AG04449 (cell line): ENCODE data around the gene MRPL39.

Source experiments
- CTCF ChIA-PET: fragments of 350-600 bp; formaldehyde crosslinking; extraction: SDS; loops from one replicate; lab custom pipeline; 2021; ENCODE audit warnings: antibody characterized with exemption; lab: Yijun Ruan, JAX
- POLR2A ChIA-PET: fragments of 400-600, 350-600 bp; formaldehyde crosslinking; extraction: SDS; loops from one replicate; lab custom pipeline; 2020; ENCODE audit warnings: antibody characterized with exemption, inconsistent platforms; lab: Yijun Ruan, JAX
- DNase-seq: peaks from one replicate; pipeline ENCODE4 v3.0.0-alpha.2; 2010; ENCODE audit warnings: low read depth, low spot score
- H3K4me3 ChIP-seq: 2 replicates; pipeline ENCODE4 v1.5.1; 2011; ENCODE audit warnings: low read depth, mild to moderate bottlenecking, control low read depth, low read length
- CTCF ChIP-seq: IDR thresholded peaks from one replicate; pipeline ENCODE4 v1.5.1; 2011; ENCODE audit warnings: mild to moderate bottlenecking, moderate library complexity, low read length, control low read depth, inconsistent platforms; ENCODE audit not compliant: insufficient read depth; ENCODE audit errors: missing control alignments

MRPL39 gene

GRCh38 chr21:25640943-25641292 is 33.6 kb upstream of the MRPL39 start:
- ChIA-PET POLR2A (no interaction called here), CTCF (interaction anchor here (1.1 kb wide), 1 partner anchor 33 kb away, joined by 3 read pairs; no protein-coding TSS in a partner anchor)
- 0 out of 2 replicates have a peak overlapping the region, but pooled peaks have one; percentile 12 for H3K4me3 ChIP-seq
- DNase-seq, result no peak
- no peak for TF ChIP-seq CTCF

GRCh38 chr21:25640202-25640942 is 33.1 kb upstream of the MRPL39 start:
- CTCF ChIA-PET, result interaction anchor here (1.1 kb wide), 1 partner anchor 32 kb away, joined by 3 read pairs; no protein-coding TSS in a partner anchor
- TF ChIP-seq CTCF, result no peak
- peak overlapping the region; percentile 64 for H3K4me3 ChIP-seq
- POLR2A ChIA-PET, result no interaction called here
- no peak for DNase-seq

- TF ChIP-seq CTCF, result peak; percentile 58
- no peak for DNase-seq
- ChIA-PET CTCF (interaction anchor here (1.0 to 2.9 kb wide), 3 partner anchors 30 to 32 kb away, joined by 3 to 15 read pairs (median 3); no protein-coding TSS in a partner anchor), POLR2A (no interaction called here)
- peak overlapping the region; percentile 64 for H3K4me3 ChIP-seq
These were observed 32.4 kb upstream of the MRPL39 start for GRCh38 chr21:25639551-25640201.

- POLR2A ChIA-PET, result interaction anchor here (0.6 kb wide), 1 partner anchor 24 kb away, joined by 3 read pairs; no protein-coding TSS in a partner anchor
- H3K4me3 ChIP-seq, result peak within 1 kb of the TSS; percentile 64
- no peak for TF ChIP-seq CTCF
- no peak for DNase-seq
- CTCF ChIA-PET, result interaction anchor here (1.0 to 2.9 kb wide), 2 partner anchors 31 kb away, joined by 3 to 15 read pairs; no protein-coding TSS in a partner anchor
These were observed 31.6 kb upstream of the MRPL39 start, which contains the start of gene JAM2 for GRCh38 chr21:25638660-25639550. Gene JAM2 (plus strand): TSS chr21:25639258. CDS start chr21:25639822, 564 bp downstream.

GRCh38 chr21:25637851-25638659 is 30.8 kb upstream of the MRPL39 start:
- no peak for TF ChIP-seq CTCF
- POLR2A ChIA-PET, result no interaction called here
- no peak for DNase-seq
- H3K4me3 ChIP-seq, result no peak overlapping the region
- CTCF ChIA-PET, result interaction anchor here (1.0 to 2.9 kb wide), 2 partner anchors 30 to 32 kb away, joined by 3 to 15 read pairs; no protein-coding TSS in a partner anchor
